ENCODE data around the gene PRKG1. TPM values are rescaled to one million over a fixed set of nuclear protein-coding genes. Genes with fewer than 3 reads are reported as not detected.

PRKG1 gene
- total and polyA plus RNA-seq, 2 of the 8 experiments (the other 6 are each of a cell fraction or from before 2014, with no cell fraction given), result 4.2 to 15.2 TPM

GRCh38 chr10:51047857-51048256 is 26.4 kb upstream of the PRKG1 start:
- Histone ChIP-seq H2BK12ac (ENCODE audit: low read depth, low read length) (no peak overlapping the region), H3K9me3 (ENCODE audit: insufficient read depth in 2 of 2, low read depth in 1 of 2, low read length in 1 of 2) (no peaks in the 10 kb centered on the region), H3K18ac (ENCODE audit: extremely low read depth, low read length) (no peak overlapping the region), H3K27ac (ENCODE audit: low read depth, low read length) (no peak overlapping the region), H3K4me3 (ENCODE audit: extremely low read depth in 1 of 4, insufficient read depth in 2 of 4, low read depth in 3 of 4, low read length in 4 of 4) (no peak overlapping the region), H2AFZ (ENCODE audit: low read length) (no peak overlapping the region), H4K5ac (ENCODE audit: insufficient read length, low read depth, low read length) (no peak overlapping the region), H3K4me1 (replicated peaks in 1 of 4; ENCODE audit: control insufficient read depth in 3 of 4, insufficient read depth in 4 of 4, low read length in 3 of 4) (no peaks in the 10 kb centered on the region), H2BK5ac (ENCODE audit: low read depth, low read length) (no peak overlapping the region), H3K79me1 (ENCODE audit: low read depth, low read length) (no peaks in the 10 kb centered on the region), H3K14ac (ENCODE audit: insufficient read length) (no peak overlapping the region), H3K4me2 (ENCODE audit: insufficient read depth in 1 of 2, low read depth in 2 of 2, low read length in 2 of 2) (no peak overlapping the region), H2BK15ac (ENCODE audit: low read length) (no peak overlapping the region), H3K9ac (replicated peaks in 1 of 4; ENCODE audit: extremely low read depth in 1 of 4, low read depth in 3 of 4, low read length in 3 of 4) (no peak overlapping the region), H3K56ac (replicated peaks; ENCODE audit: insufficient read length, low read depth, low read length) (no peak overlapping the region), H3K4ac (replicated peaks; ENCODE audit: insufficient read length, low read depth, low read length) (no peak overlapping the region), H3K23ac (ENCODE audit: insufficient read length) (no peak overlapping the region), H3K36me3 (ENCODE audit: control insufficient read depth in 2 of 4, insufficient read depth in 4 of 4, low read length in 3 of 4) (no peaks in the 10 kb centered on the region), H2BK120ac (replicated peaks; ENCODE audit: low read depth, low read length) (no peak overlapping the region), H3K79me2 (ENCODE audit: control insufficient read depth in 1 of 2, insufficient read depth in 2 of 2, low read length in 2 of 2) (no peaks in the 10 kb centered on the region), H2BK20ac (ENCODE audit: low read length) (no peak overlapping the region), H3K23me2 (ENCODE audit: low read depth, low read length) (no peaks in the 10 kb centered on the region), H4K91ac (replicated peaks; ENCODE audit: insufficient read length, low read length) (no peak overlapping the region), H4K20me1 (replicated peaks in 1 of 2; ENCODE audit: control insufficient read depth in 1 of 2, insufficient read depth in 2 of 2, low read length in 2 of 2) (no peaks in the 10 kb centered on the region), H4K8ac (ENCODE audit: extremely low read depth, insufficient read depth, low read length) (no peak overlapping the region), H3K27me3 (replicated peaks in 1 of 4; ENCODE audit: control insufficient read depth in 3 of 4, extremely low read depth in 1 of 4, insufficient read depth in 3 of 4, low read length in 3 of 4) (no peaks in the 10 kb centered on the region), H2AK5ac (ENCODE audit: low read depth, low read length) (no peak overlapping the region)
- WGBS, 2 experiments (ENCODE audit: extremely low coverage in 1 of 2, insufficient coverage in 1 of 2, insufficient read length in 1 of 2, insufficient replicate concordance in 2 of 2, low coverage in 1 of 2, low lambda C conversion rate in 2 of 2, missing lambda C conversion rate in 1 of 2), result 82% methylated on average over 2 of the region's 2 CpGs; no CpG with 5 or more reads in 1 of the 2 experiments
- FAIRE-seq (no peak), DNase-seq (ENCODE audit: low read depth in 1 of 2, low spot score in 2 of 2) (no peak)
- TF ChIP-seq SP1 (IDR thresholded peaks at IDR 0.05; ENCODE audit: low read depth, low read length) (no peak), POU5F1 (IDR thresholded peaks at IDR 0.05; ENCODE audit: low read depth, low read length) (no peak), GABPA (IDR thresholded peaks at IDR 0.05; ENCODE audit: borderline replicate concordance, insufficient read depth, low read length) (no peak)
- CTCF ChIA-PET (ENCODE audit: partially characterized antibody), result interaction anchor here (0.9 to 1.4 kb wide), 3 partner anchors 15 to 762 kb away, joined by 3 to 4 read pairs (median 3); no protein-coding TSS in a partner anchor
- POLR2A ChIA-PET (ENCODE audit: partially characterized antibody), result no interaction called here

Data from H1 (cell line).